ENCODE data around the gene ZDHHC17. TPM values are rescaled to one million over a fixed set of nuclear protein-coding genes. Genes with fewer than 3 reads are reported as not detected.
A peak's percentile ranks its signal among the peaks of the same experiment; 100 is the strongest.
"Not testable (repeated sequence)": the region's sequence is repeated elsewhere in the genome, so short reads cannot be mapped to it uniquely, and the experiment has no call there.

ZDHHC17 gene, protein sequence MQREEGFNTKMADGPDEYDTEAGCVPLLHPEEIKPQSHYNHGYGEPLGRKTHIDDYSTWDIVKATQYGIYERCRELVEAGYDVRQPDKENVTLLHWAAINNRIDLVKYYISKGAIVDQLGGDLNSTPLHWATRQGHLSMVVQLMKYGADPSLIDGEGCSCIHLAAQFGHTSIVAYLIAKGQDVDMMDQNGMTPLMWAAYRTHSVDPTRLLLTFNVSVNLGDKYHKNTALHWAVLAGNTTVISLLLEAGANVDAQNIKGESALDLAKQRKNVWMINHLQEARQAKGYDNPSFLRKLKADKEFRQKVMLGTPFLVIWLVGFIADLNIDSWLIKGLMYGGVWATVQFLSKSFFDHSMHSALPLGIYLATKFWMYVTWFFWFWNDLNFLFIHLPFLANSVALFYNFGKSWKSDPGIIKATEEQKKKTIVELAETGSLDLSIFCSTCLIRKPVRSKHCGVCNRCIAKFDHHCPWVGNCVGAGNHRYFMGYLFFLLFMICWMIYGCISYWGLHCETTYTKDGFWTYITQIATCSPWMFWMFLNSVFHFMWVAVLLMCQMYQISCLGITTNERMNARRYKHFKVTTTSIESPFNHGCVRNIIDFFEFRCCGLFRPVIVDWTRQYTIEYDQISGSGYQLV
- 10 to 100 TPM; 17.6 to 22.7 TPM for total RNA-seq

DNA sequence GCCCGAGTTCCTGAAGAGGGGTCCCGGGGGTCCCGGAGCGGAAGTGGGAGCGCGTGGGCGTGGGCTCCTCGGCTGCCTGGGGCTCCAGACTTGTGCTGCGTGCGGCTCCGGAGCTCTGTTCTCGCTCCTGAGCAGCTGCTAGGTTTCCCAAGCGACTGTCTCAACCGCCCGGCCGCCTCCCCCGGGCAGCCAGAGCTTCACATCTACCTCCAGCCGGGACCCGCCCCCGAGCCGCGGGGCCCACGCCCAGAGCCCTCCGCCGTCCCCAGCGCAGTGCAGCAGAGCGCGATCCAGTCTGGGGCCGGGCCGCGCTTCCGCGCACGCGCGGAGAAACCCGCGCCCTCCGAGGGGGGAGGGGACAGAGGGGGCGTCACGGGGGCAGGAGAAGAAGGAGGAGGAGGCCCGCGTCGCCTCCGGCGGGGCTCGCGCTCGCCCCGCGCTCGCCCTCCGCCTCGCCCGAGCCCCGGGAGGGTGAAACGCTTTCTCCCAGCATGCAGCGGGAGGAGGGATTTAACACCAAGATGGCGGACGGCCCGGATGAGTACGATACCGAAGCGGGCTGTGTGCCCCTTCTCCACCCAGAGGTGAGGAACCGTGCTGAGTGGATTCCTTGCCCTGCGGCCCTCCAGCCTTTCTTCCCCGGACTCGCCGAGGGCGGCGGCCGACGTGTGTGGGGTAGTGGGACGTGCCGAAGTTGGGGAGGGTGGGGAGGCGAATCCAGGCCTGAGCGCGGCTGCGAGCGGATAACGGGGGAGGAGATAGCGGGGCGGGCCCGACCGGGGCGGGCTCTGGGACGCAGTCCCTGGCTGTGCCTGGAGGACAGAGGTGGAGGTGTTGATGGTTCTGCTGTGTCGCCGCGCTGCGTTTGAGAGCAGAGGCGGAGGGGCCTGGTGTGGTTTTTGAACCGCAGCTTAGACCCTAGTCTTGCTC is at the start of gene ZDHHC17:
Gene ZDHHC17, plus strand, starts transcription at position 370 of the 930 bp plus-strand sequence. Its CDS starts 122 bp downstream, at position 492.
- Mint-ChIP-seq H3K36me3 (ENCODE audit: low read depth) (peaks cover 2% of the 10 kb centered on the region), H3K27ac (peak within 1 kb of the TSS; percentile 97), H3K27me3 (no peaks in the 10 kb centered on the region), H3K4me3 (peak within 1 kb of the TSS; percentile 96), H3K9me3 (ENCODE audit: low read depth) (no peaks in the 10 kb centered on the region), H3K4me1 (peaks cover 41% of the 10 kb centered on the region)
- POLR2A ChIA-PET, result interaction anchor here (0.8 kb wide), 1 partner anchor 204 kb away, joined by 3 read pairs; no protein-coding TSS in a partner anchor
- DNase-seq (peak; percentile 93), ATAC-seq (peak; percentile 89)
- intact Hi-C loops (cut with DNase I, micrococcal nuclease), result loop anchor here (1.0 to 10.0 kb wide), 9 partner anchors 27 to 1372 kb away; partner anchors contain the start of genes NAP1L1 (in 2 of the 2), OSBPL8 (in 2 of the 2), BBS10 (in 1 of the 2) and CSRP2 (in 1 of the 2)
- CTCF ChIA-PET, result interaction anchor here (0.5 to 2.1 kb wide), 3 partner anchors 26 to 416 kb away, joined by 3 to 5 read pairs (median 3); partner anchors contain the start of gene BBS10

DNA sequence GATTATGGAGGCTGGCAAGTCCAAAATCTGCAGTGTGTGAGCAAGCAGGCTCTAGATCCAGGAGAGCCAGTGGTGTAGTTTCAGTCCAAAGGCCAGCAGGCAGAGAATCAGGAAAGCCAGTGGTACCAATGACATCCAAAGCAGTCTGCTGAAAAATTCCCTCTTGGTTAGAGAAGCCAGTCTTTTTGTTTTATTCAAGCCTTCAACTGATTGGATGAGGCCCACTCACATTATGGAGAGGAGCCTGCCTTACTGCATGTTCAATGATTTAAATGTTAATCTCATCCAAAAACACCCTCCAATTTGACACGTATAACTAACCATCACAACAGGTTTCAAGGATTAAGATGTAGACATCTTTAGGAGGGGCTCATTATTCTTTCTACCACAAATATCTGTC is 49.5 kb upstream of the ZDHHC17 start:
- ChIA-PET POLR2A (no interaction called here), CTCF (interaction anchor here (0.8 kb wide), 1 partner anchor 352 kb away, joined by 3 read pairs; no protein-coding TSS in a partner anchor)
- ATAC-seq (no peak), DNase-seq (no peak)
- no peak overlapping the region for H3K27ac Mint-ChIP-seq
- intact Hi-C loops (cut with DNase I, micrococcal nuclease), result no loop called here
- H3K4me3 Mint-ChIP-seq, result no peak overlapping the region
- H3K4me1 Mint-ChIP-seq, result no peaks in the 10 kb centered on the region
- no peaks in the 10 kb centered on the region for H3K9me3 Mint-ChIP-seq (ENCODE audit: low read depth)
- no peaks in the 10 kb centered on the region for H3K36me3 Mint-ChIP-seq (ENCODE audit: low read depth)
- H3K27me3 Mint-ChIP-seq, result peaks cover 2% of the 10 kb centered on the region

DNA sequence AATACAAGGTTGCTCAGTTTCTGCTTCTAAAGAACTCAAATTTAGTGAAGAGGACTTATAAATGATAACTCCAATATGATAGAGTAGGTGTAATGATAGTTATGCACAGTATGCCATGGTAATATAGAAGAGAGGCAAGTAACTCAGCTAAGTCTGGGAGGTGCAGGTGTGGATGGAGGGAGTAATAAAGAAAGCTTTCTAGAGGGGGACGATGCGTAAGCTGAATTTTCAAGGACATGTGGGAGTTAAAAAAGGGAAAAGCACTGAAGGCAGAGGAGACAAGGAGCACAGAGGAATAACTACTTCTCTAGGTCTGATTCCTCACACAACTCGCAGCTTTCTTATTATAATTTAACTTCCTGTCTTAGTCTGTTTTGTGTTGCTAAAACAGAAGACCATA is 49.1 kb upstream of the ZDHHC17 start:
- no peaks in the 10 kb centered on the region for H3K4me1 Mint-ChIP-seq
- CTCF ChIA-PET, result no interaction called here

DNA sequence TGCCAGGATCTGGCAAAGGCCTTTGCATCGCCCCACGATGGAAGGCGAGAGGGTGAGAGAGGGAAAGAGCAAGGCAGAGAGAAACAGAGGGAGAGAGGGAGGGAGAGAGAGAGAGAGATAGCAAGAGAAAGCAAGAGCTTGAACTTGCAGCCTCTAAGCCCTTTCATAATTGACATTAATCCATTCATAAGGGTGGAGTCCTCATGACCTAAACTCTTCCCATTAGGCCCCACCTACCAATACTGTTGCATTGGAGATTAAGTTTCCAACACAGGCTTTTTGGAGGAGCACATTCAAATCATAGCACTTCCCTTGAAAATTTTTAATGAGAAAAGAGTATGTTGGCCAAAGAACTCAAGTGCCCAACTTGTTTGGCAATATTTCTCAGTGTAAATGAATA is 48.6 kb upstream of the ZDHHC17 start:
- H3K4me3 Mint-ChIP-seq, result no peak overlapping the region
- ChIA-PET CTCF (no interaction called here), POLR2A (no interaction called here)
- no peak for ATAC-seq
- DNase-seq, result no peak
- intact Hi-C loops (cut with DNase I, micrococcal nuclease), result loop anchor here in 1 of 2 experiments (1.0 kb wide), 1 partner anchor 35 kb away; no protein-coding TSS in a partner anchor
- peaks cover 2% of the 10 kb centered on the region for H3K27me3 Mint-ChIP-seq
- no peak overlapping the region for H3K27ac Mint-ChIP-seq
- H3K4me1 Mint-ChIP-seq, result no peaks in the 10 kb centered on the region
- H3K36me3 Mint-ChIP-seq (ENCODE audit: low read depth), result no peaks in the 10 kb centered on the region
- no peaks in the 10 kb centered on the region for H3K9me3 Mint-ChIP-seq (ENCODE audit: low read depth)

More for the DNA sequence above, 49.1 kb upstream of the ZDHHC17 start:
- H3K9me3 Mint-ChIP-seq (ENCODE audit: low read depth), result no peaks in the 10 kb centered on the region
- H3K36me3 Mint-ChIP-seq (ENCODE audit: low read depth), result no peaks in the 10 kb centered on the region
- DNase-seq, result no peak
- peaks cover 2% of the 10 kb centered on the region for H3K27me3 Mint-ChIP-seq
- ATAC-seq, result no peak
- POLR2A ChIA-PET, result no interaction called here
- intact Hi-C loops (cut with DNase I, micrococcal nuclease), result loop anchor here in 1 of 2 experiments (1.0 kb wide), 1 partner anchor 35 kb away; no protein-coding TSS in a partner anchor
- H3K4me3 Mint-ChIP-seq, result no peak overlapping the region
- no peak overlapping the region for H3K27ac Mint-ChIP-seq

DNA sequence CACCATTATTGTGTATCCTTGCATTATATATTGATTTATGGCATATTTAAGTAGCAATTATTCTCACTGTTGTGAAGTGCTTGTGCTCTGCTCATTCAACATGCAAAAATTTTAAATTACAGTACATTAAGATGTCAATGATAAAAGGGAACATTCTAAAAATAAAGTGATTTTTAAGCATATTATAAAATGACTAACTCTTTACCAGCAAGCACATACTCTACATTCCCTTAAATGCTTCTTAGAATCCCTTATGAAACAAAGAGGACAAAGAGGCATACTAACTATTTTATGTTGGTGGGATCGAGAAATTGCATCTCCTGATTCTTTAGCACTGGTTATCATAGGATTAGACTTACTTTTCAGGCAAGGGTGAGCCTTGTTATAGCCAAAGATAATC is 46.6 kb upstream of the ZDHHC17 start:
- H3K27ac Mint-ChIP-seq, result no peak overlapping the region
- POLR2A ChIA-PET, result no interaction called here
- intact Hi-C loops (cut with DNase I, micrococcal nuclease), result no loop called here
- no peaks in the 10 kb centered on the region for H3K36me3 Mint-ChIP-seq (ENCODE audit: low read depth)
- H3K9me3 Mint-ChIP-seq (ENCODE audit: low read depth), result no peaks in the 10 kb centered on the region
- peaks cover 2% of the 10 kb centered on the region for H3K27me3 Mint-ChIP-seq
- CTCF ChIA-PET, result no interaction called here
- no peak for DNase-seq
- H3K4me1 Mint-ChIP-seq, result no peaks in the 10 kb centered on the region
- no peak overlapping the region for H3K4me3 Mint-ChIP-seq
- ATAC-seq, result no peak

DNA sequence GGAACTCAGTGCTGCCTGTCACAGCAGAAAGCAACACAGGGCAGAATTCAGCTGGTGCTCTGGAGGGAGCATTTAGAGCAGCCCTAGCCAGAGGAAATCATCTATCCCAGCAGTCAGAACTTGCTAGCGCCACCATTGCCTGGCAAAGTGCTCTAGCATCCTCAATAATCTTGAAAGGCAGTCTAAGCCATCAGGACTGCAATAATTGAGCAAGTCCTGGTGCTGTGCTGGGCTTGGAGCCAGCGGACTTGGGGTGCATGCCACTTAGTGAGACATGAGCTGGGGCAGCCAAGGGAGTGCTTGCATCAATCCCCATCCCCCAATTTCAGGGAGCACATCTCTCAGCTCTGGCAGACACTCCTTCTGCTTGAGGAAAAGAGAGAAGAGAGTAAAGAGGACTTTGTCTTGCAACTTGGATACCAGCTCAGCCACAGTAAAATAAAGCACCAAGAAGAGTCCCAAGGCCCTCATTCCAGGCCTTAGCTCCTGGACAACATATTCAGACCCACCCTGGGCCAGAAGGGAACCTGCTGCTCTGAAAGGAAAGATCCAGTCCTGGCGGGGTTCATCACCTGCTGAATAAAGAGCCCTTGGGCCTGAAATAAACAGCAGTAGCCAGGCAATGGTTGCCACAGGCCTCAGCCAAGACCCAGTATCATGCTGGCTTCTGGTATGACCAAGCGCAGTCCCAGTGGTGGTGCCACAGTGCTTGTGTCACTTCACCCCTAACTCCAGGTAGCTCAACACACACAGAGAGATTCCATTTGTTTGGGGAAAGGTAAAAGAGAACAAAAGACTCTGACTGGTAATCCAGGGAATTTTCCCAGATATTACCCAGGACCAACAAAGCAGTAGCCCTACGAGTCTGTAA is 44.5 kb upstream of the ZDHHC17 start:
- intact Hi-C loops (cut with DNase I, micrococcal nuclease), result no loop called here
- Mint-ChIP-seq H3K36me3 (ENCODE audit: low read depth) (no peaks in the 10 kb centered on the region), H3K27me3 (no peaks in the 10 kb centered on the region), H3K4me3 (no peak overlapping the region), H3K27ac (no peak overlapping the region), H3K9me3 (ENCODE audit: low read depth) (no peaks in the 10 kb centered on the region), H3K4me1 (no peaks in the 10 kb centered on the region)
- DNase-seq, result no peak
- ChIA-PET POLR2A (no interaction called here), CTCF (interaction anchor here (0.7 kb wide), 1 partner anchor 99 kb away, joined by 3 read pairs; no protein-coding TSS in a partner anchor)
- no peak for ATAC-seq

DNA sequence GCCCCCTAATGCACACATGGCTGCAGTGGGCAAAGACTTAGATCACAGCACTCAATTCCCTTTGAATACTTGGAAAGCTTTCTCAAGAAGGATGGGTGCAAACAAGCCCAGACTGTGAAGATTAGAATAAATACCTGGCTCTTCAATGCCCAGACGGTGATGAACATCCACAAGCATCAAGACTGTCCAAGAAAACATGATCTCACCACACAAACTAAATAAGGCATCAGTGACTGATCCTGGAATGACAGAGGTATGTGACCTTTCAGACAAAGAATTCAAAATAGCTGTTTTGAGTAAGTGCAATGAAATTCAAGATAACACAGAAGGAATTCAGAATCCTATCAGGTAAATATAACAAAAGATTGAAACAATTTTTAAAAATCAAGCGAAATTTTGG is 43.8 kb upstream of the ZDHHC17 start:
- Mint-ChIP-seq H3K4me1 (no peaks in the 10 kb centered on the region), H3K27me3 (no peaks in the 10 kb centered on the region), H3K36me3 (ENCODE audit: low read depth) (no peaks in the 10 kb centered on the region), H3K4me3 (no peak overlapping the region), H3K27ac (no peak overlapping the region), H3K9me3 (ENCODE audit: low read depth) (no peaks in the 10 kb centered on the region)
- no peak for ATAC-seq
- CTCF ChIA-PET, result interaction anchor here (0.7 kb wide), 1 partner anchor 100 kb away, joined by 3 read pairs; no protein-coding TSS in a partner anchor
- POLR2A ChIA-PET, result no interaction called here
- no peak for DNase-seq
- intact Hi-C loops (cut with DNase I, micrococcal nuclease), result no loop called here

DNA sequence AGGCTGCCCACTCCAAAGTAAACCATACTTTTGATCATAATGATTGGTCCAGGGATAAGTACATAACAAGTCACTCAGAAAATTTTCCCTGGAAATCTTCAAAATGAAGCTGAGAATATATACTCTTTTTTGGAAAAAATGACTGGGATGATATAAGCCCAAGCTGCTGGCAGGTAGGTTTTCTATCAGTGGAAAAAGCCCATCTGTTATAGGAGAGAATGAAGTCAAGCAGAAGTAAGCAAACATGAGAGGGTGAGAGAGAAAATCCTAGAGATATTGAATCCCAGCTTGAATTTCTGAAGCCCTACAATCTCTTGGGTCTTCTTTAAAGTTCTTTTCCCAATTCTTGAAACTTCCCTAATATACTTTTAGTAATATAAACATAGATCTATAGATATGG is 37.3 kb upstream of the ZDHHC17 start:
- Mint-ChIP-seq H3K27ac (no peak overlapping the region), H3K4me1 (no peaks in the 10 kb centered on the region), H3K9me3 (ENCODE audit: low read depth) (no peaks in the 10 kb centered on the region), H3K27me3 (no peaks in the 10 kb centered on the region), H3K36me3 (ENCODE audit: low read depth) (no peaks in the 10 kb centered on the region), H3K4me3 (no peak overlapping the region)
- intact Hi-C loops (cut with DNase I, micrococcal nuclease), result loop anchor here in 1 of 2 experiments (1.0 kb wide), 1 partner anchor 10 kb away; no protein-coding TSS in a partner anchor
- ChIA-PET POLR2A (no interaction called here), CTCF (no interaction called here)
- ATAC-seq (no peak), DNase-seq (no peak)

DNA sequence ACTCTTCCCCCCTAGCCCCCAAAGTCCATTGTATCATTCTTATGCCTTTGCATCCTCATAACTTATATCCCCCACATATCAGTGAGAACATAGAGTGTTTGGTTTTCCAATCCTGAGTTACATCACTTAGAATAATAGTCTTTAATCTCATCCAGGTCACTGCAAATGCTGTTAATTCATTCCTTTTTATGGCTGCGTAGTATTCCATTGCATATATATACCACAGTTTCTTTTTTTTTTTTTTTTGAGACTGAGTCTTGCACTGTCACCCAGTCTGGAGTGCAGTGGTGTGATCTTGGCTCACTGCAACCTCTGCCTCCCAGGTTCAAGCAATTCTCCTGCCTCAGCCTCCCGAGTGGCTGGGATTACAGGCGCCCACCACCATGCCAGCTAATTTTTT is 31.7 kb upstream of the ZDHHC17 start:
- H3K9me3 Mint-ChIP-seq (ENCODE audit: low read depth); H3K4me1 Mint-ChIP-seq; ATAC-seq; H3K4me3 Mint-ChIP-seq; POLR2A ChIA-PET; intact Hi-C loops (cut with DNase I, micrococcal nuclease); H3K36me3 Mint-ChIP-seq (ENCODE audit: low read depth); H3K27me3 Mint-ChIP-seq; CTCF ChIA-PET; DNase-seq; H3K27ac Mint-ChIP-seq: not testable (repeated sequence)

DNA sequence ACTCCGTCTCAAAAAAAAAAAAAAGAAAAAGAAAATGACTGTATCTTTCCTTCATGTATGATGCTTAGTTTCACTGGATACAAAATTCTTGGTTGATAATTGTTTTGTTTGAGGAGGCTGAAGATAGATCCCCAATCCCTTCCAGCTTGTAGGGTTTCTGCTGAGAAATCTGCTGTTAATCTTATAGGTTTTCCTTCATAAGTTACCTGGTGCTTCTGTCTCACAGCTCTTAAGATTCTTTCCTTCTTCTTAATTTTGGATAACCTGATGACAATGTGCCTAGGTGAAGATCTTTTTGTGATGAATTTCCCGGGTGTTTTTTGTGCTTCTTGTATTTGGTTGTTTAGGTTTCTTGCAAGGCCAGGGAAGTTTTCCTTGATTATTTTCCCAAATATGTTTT is 26.2 kb upstream of the ZDHHC17 start:
- CTCF ChIA-PET, result interaction anchor here (0.9 to 1.1 kb wide), 2 partner anchors 10 to 117 kb away, joined by 3 read pairs; no protein-coding TSS in a partner anchor
- H3K27ac Mint-ChIP-seq; DNase-seq; H3K4me3 Mint-ChIP-seq; intact Hi-C loops (cut with DNase I, micrococcal nuclease); H3K36me3 Mint-ChIP-seq (ENCODE audit: low read depth); POLR2A ChIA-PET; ATAC-seq; H3K4me1 Mint-ChIP-seq; H3K27me3 Mint-ChIP-seq: not testable (repeated sequence)
- peaks cover 18% of the 10 kb centered on the region for H3K9me3 Mint-ChIP-seq (ENCODE audit: low read depth)

Measured in activated CD4-positive, alpha-beta T cell treated with anti-CD3 and anti-CD28 coated beads for 36 hours (primary cell).